Right ventricle myocardium superior (tissue), 1 donor: ENCODE results near the gene B4GALNT1. TPM values are rescaled to one million over a fixed set of nuclear protein-coding genes. Genes with fewer than 3 reads are reported as not detected.
"Not testable (repeated sequence)": the region's sequence is repeated elsewhere in the genome, so short reads cannot be mapped to it uniquely, and the experiment has no call there.

Experiments used
- ATAC-seq: fragments of 200-7000 bp; cut with Tn5 transposase; one replicate; pipeline ENCODE4 v1.9.1; 2020; ENCODE audit warnings: mild to moderate bottlenecking; ENCODE audit not compliant: poor library complexity
- DNase-seq: peaks from one replicate; pipeline ENCODE4 v3.0.0-alpha.2; 2020
- intact Hi-C: fragments of 100-400 bp; cut with DNase I; formaldehyde crosslinking; loops from one replicate; pipeline ENCODE4 v1.11.2; 2022
- total RNA-seq: library from RNA; stranded (reverse); fragmentation: NEBNext Ultra II Directional; extraction: Animal tissue kit (Norgen Biotek cat#: 25700); gene quantifications from one replicate; pipeline ENCODE4 v1.2.1, GENCODE V29; 2021
- donor health status: DM: no; HTN: yes; CAD: no; lungs with severe emphysema.

B4GALNT1 gene
- total RNA-seq, 1 donor from 2014 or later: 5.6 TPM

- DNase-seq (no peak), ATAC-seq (peak; percentile 64)
- intact Hi-C loops: no loop called here
Measured at GRCh38 chr12:57603815-57604453, 29.1 kb downstream of the B4GALNT1 start.

GRCh38 chr12:57603324-57603723 is 29.7 kb downstream of the B4GALNT1 start:
- intact Hi-C loops: no loop called here
- no peak for ATAC-seq
- no peak for DNase-seq

- intact Hi-C loops: no loop called here
- ATAC-seq (no peak), DNase-seq (no peak)
Measured at GRCh38 chr12:57602544-57602943, 30.5 kb downstream of the B4GALNT1 start.

GRCh38 chr12:57600395-57600794 is 32.6 kb downstream of the B4GALNT1 start:
- no peak for ATAC-seq
- intact Hi-C loops: no loop called here
- no peak for DNase-seq

GRCh38 chr12:57593187-57593586 is 39.8 kb downstream of the B4GALNT1 start:
- DNase-seq (no peak), ATAC-seq (no peak)
- intact Hi-C loops: no loop called here

GRCh38 chr12:57592551-57593165 is 40.3 kb downstream of the B4GALNT1 start:
- DNase-seq (no peak), ATAC-seq (no peak)
- intact Hi-C loops: no loop called here

GRCh38 chr12:57591782-57592325 is 41.1 kb downstream of the B4GALNT1 start:
- intact Hi-C loops: no loop called here
- DNase-seq (no peak), ATAC-seq (no peak)

- intact Hi-C loops: no loop called here
- DNase-seq (peak; percentile 89), ATAC-seq (peak; percentile 100)
Measured at GRCh38 chr12:57590864-57591781, 41.9 kb downstream of the B4GALNT1 start, which contains the start of gene PIP4K2C. Gene PIP4K2C, plus strand, starts transcription at chr12:57591192. Its CDS starts 98 bp downstream, at chr12:57591290.

- intact Hi-C loops: no loop called here
- ATAC-seq (no peak), DNase-seq (no peak)
Measured at GRCh38 chr12:57590479-57590863, 42.5 kb downstream of the B4GALNT1 start.

- intact Hi-C loops, ATAC-seq, DNase-seq: not testable (repeated sequence)
Measured at GRCh38 chr12:57588951-57589610, 43.9 kb downstream of the B4GALNT1 start.

- intact Hi-C loops: no loop called here
- DNase-seq (no peak), ATAC-seq (no peak)
Measured at GRCh38 chr12:57586832-57587429, 46.1 kb downstream of the B4GALNT1 start.

- intact Hi-C loops: no loop called here
- ATAC-seq (no peak), DNase-seq (no peak)
Measured at GRCh38 chr12:57586128-57586527, 46.9 kb downstream of the B4GALNT1 start.

GRCh38 chr12:57585156-57585555 is 47.8 kb downstream of the B4GALNT1 start:
- intact Hi-C loops: no loop called here
- DNase-seq (no peak), ATAC-seq (no peak)

GRCh38 chr12:57584690-57585089 is 48.3 kb downstream of the B4GALNT1 start:
- intact Hi-C loops: loop anchor here (5.0 kb wide), 1 partner anchor 103 kb away; no protein-coding TSS in a partner anchor
- ATAC-seq (no peak), DNase-seq (no peak)

- intact Hi-C loops: loop anchor here (5.0 kb wide), 1 partner anchor 103 kb away; no protein-coding TSS in a partner anchor
- ATAC-seq (peak; percentile 14), DNase-seq (no peak)
Measured at GRCh38 chr12:57584050-57584449, 49.0 kb downstream of the B4GALNT1 start.

- intact Hi-C loops: loop anchor here (5.0 kb wide), 1 partner anchor 104 kb away; no protein-coding TSS in a partner anchor
- DNase-seq: no peak
Measured at GRCh38 chr12:57583008-57583831, 49.8 kb downstream of the B4GALNT1 start.

GRCh38 chr12:57582440-57582839 is 50.6 kb downstream of the B4GALNT1 start:
- ATAC-seq (no peak), DNase-seq (no peak)
- intact Hi-C loops: loop anchor here (5.0 kb wide), 1 partner anchor 105 kb away; no protein-coding TSS in a partner anchor

More at GRCh38 chr12:57583008-57583831, 49.8 kb downstream of the B4GALNT1 start:
- peak; percentile 97 for ATAC-seq
